KOPT-K1 (cell line): ENCODE measurements around the gene METAP1D.
"Not testable (repeated sequence)": the region's sequence is repeated elsewhere in the genome, so short reads cannot be mapped to it uniquely, and the experiment has no call there.

ENCODE experiments used
- H3K27ac ChIP-seq: fragments of 200-600 bp; sonication (generic); 2 replicates; pipeline ENCODE4 v1.5.1; 2016; ENCODE audit warnings: antibody characterized with exemption, mild to moderate bottlenecking, low read depth, low read length; ENCODE audit not compliant: poor library complexity, severe bottlenecking
- H3K36me3 ChIP-seq: fragments of 200-600 bp; sonication (generic); 2 replicates; pipeline ENCODE4 v1.5.1; 2017; ENCODE audit warnings: antibody characterized with exemption, mild to moderate bottlenecking, low read length, moderate library complexity; ENCODE audit not compliant: insufficient read depth
- H3K9me3 ChIP-seq: fragments of 200-600 bp; sonication (generic); 2 replicates; pipeline ENCODE4 v1.5.1; 2017; ENCODE audit warnings: antibody characterized with exemption, low read length, mild to moderate bottlenecking; ENCODE audit not compliant: insufficient read depth, poor library complexity, severe bottlenecking

The METAP1D gene

GRCh38 chr2:172050479-172051125 lies 50.8 kb downstream of the METAP1D start:
- H3K9me3 ChIP-seq = no peaks in the 10 kb centered on the region
- no peaks in the 10 kb centered on the region for H3K36me3 ChIP-seq
- H3K27ac ChIP-seq = no peak overlapping the region

- Histone ChIP-seq H3K9me3 (no peaks in the 10 kb centered on the region), H3K27ac (no peak overlapping the region), H3K36me3 (no peaks in the 10 kb centered on the region)
These were observed 52.5 kb downstream of the METAP1D start for GRCh38 chr2:172052000-172052983.

- Histone ChIP-seq H3K27ac (no peak overlapping the region), H3K36me3 (no peaks in the 10 kb centered on the region), H3K9me3 (no peaks in the 10 kb centered on the region)
These were observed 53.7 kb downstream of the METAP1D start for GRCh38 chr2:172053486-172053885.

- H3K9me3 ChIP-seq = no peaks in the 10 kb centered on the region
- H3K36me3 ChIP-seq = no peaks in the 10 kb centered on the region
- H3K27ac ChIP-seq = no peak overlapping the region
These were observed 56.5 kb downstream of the METAP1D start for GRCh38 chr2:172056293-172056692.

GRCh38 chr2:172058660-172059059 lies 58.9 kb downstream of the METAP1D start:
- H3K9me3 ChIP-seq = no peaks in the 10 kb centered on the region
- H3K36me3 ChIP-seq = no peaks in the 10 kb centered on the region
- H3K27ac ChIP-seq = no peak overlapping the region

- not testable (repeated sequence) for H3K27ac ChIP-seq, H3K9me3 ChIP-seq, H3K36me3 ChIP-seq
These were observed 60.4 kb downstream of the METAP1D start for GRCh38 chr2:172060118-172060517.

GRCh38 chr2:172062402-172063004 lies 62.8 kb downstream of the METAP1D start:
- no peaks in the 10 kb centered on the region for H3K9me3 ChIP-seq
- H3K36me3 ChIP-seq = no peaks in the 10 kb centered on the region
- no peak overlapping the region for H3K27ac ChIP-seq

GRCh38 chr2:172063446-172063845 lies 63.7 kb downstream of the METAP1D start:
- Histone ChIP-seq H3K9me3 (no peaks in the 10 kb centered on the region), H3K27ac (no peak overlapping the region), H3K36me3 (no peaks in the 10 kb centered on the region)

GRCh38 chr2:172065111-172065510 lies 65.4 kb downstream of the METAP1D start:
- H3K9me3 ChIP-seq = no peaks in the 10 kb centered on the region
- no peaks in the 10 kb centered on the region for H3K36me3 ChIP-seq
- no peak overlapping the region for H3K27ac ChIP-seq

- no peaks in the 10 kb centered on the region for H3K36me3 ChIP-seq
- H3K9me3 ChIP-seq = no peaks in the 10 kb centered on the region
- H3K27ac ChIP-seq = no peak overlapping the region
These were observed 66.7 kb downstream of the METAP1D start for GRCh38 chr2:172066394-172066886.

- not testable (repeated sequence) for H3K9me3 ChIP-seq, H3K27ac ChIP-seq, H3K36me3 ChIP-seq
These were observed 68.2 kb downstream of the METAP1D start for GRCh38 chr2:172067905-172068304.

GRCh38 chr2:172070936-172071335 lies 71.2 kb downstream of the METAP1D start:
- no peak overlapping the region for H3K27ac ChIP-seq
- no peaks in the 10 kb centered on the region for H3K9me3 ChIP-seq

GRCh38 chr2:172072303-172072702 lies 72.5 kb downstream of the METAP1D start:
- Histone ChIP-seq H3K36me3 (no peaks in the 10 kb centered on the region), H3K9me3 (no peaks in the 10 kb centered on the region), H3K27ac (no peak overlapping the region)

More at GRCh38 chr2:172070936-172071335, 71.2 kb downstream of the METAP1D start:
- H3K36me3 ChIP-seq = no peaks in the 10 kb centered on the region

- Histone ChIP-seq H3K27ac (no peak overlapping the region), H3K9me3 (no peaks in the 10 kb centered on the region), H3K36me3 (no peaks in the 10 kb centered on the region)
These were observed 73.0 kb downstream of the METAP1D start for GRCh38 chr2:172072706-172073105.

- Histone ChIP-seq H3K9me3 (no peaks in the 10 kb centered on the region), H3K36me3 (no peaks in the 10 kb centered on the region), H3K27ac (no peak overlapping the region)
These were observed 73.8 kb downstream of the METAP1D start for GRCh38 chr2:172073518-172073917.
